NCI-H146 treated with DMSO at 0.1 percent for 48 hours (cell line): Measurements from ENCODE around the gene GIPC2.
"Not testable (repeated sequence)": the region's sequence is repeated elsewhere in the genome, so short reads cannot be mapped to it uniquely, and the experiment has no call there.

Experiments used
- DNase-seq: peaks from one replicate; lab custom pipeline; 2025; ENCODE audit not compliant: unreplicated experiment; lab: John Stamatoyannopoulos, UW

GIPC2 gene

GRCh38 chr1:78068681-78069283 is 23.0 kb downstream of the GIPC2 start:
- DNase-seq: no peak

- no peak for DNase-seq
These were observed 24.0 kb downstream of the GIPC2 start for GRCh38 chr1:78069784-78070183.

- DNase-seq: no peak
These were observed 24.4 kb downstream of the GIPC2 start for GRCh38 chr1:78070210-78070609.

- no peak for DNase-seq
These were observed 25.0 kb downstream of the GIPC2 start for GRCh38 chr1:78070758-78071157.

GRCh38 chr1:78071696-78072095 is 25.9 kb downstream of the GIPC2 start:
- DNase-seq: no peak

- DNase-seq: no peak
These were observed 26.4 kb downstream of the GIPC2 start for GRCh38 chr1:78072216-78072615.

- DNase-seq: no peak
These were observed 27.7 kb downstream of the GIPC2 start for GRCh38 chr1:78073441-78073840.

- DNase-seq: no peak
These were observed 29.9 kb downstream of the GIPC2 start for GRCh38 chr1:78075621-78076020.

- no peak for DNase-seq
These were observed 32.6 kb downstream of the GIPC2 start for GRCh38 chr1:78078358-78078757.

- no peak for DNase-seq
These were observed 33.8 kb downstream of the GIPC2 start for GRCh38 chr1:78079580-78079979.

- DNase-seq: no peak
These were observed 35.0 kb downstream of the GIPC2 start for GRCh38 chr1:78080767-78081166.

- DNase-seq: no peak
These were observed 36.5 kb downstream of the GIPC2 start for GRCh38 chr1:78081980-78082860.

GRCh38 chr1:78084639-78085038 is 38.9 kb downstream of the GIPC2 start:
- not testable (repeated sequence) for DNase-seq

GRCh38 chr1:78086697-78087096 is 40.9 kb downstream of the GIPC2 start:
- no peak for DNase-seq

GRCh38 chr1:78088015-78088414 is 42.2 kb downstream of the GIPC2 start:
- DNase-seq: no peak

- no peak for DNase-seq
These were observed 42.7 kb downstream of the GIPC2 start for GRCh38 chr1:78088486-78088885.

GRCh38 chr1:78089010-78089409 is 43.2 kb downstream of the GIPC2 start:
- no peak for DNase-seq

- no peak for DNase-seq
These were observed 44.8 kb downstream of the GIPC2 start for GRCh38 chr1:78090472-78091133.

- DNase-seq: no peak
These were observed 45.5 kb downstream of the GIPC2 start for GRCh38 chr1:78091215-78091813.

- no peak for DNase-seq
These were observed 46.1 kb downstream of the GIPC2 start for GRCh38 chr1:78091886-78092285.

GRCh38 chr1:78092643-78093042 is 46.9 kb downstream of the GIPC2 start:
- DNase-seq: no peak

- no peak for DNase-seq
These were observed 47.8 kb downstream of the GIPC2 start for GRCh38 chr1:78093560-78093959.
